ENCODE measurements around the gene HOXB13.

The HOXB13 gene

GRCh38 chr17:48704361-48705248, 23.9 kb downstream of the HOXB13 start:
- DNase-seq, result no peak

DNA sequence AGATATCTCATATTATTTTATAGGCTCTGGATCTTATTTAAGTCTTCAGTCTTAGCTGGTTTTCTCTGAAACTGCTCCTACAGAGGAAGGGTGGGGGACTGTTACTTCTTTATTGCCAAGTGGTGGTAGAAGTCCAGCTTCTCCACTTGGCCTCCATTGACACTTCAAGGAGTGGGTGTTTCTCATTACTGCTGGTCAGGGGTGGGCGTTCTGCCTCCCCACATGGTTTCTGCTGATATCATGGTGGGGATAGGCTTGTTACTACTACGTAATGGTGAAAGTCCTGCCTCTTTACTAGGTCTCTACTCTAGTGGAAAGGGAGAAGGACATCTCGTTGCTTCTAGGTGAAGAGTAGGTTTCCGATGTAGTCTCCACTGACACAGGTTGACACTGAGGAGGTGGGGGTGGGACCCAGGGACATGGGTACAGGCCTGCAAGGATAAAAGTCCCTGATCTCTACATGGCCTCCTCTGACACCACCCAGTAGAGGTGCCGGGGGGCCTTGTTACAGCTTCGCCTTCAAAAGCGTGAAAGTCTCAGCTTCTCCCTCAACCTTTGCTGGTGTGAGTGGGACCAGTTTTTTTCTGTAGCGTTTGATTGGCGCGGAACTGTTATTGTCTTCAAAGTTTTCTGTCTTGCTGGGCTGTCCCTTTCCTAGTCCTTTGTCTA, 26.6 kb downstream of the HOXB13 start:
- no peak for DNase-seq

GRCh38 chr17:48693178-48693577, 35.4 kb downstream of the HOXB13 start:
- no peak for DNase-seq

DNA sequence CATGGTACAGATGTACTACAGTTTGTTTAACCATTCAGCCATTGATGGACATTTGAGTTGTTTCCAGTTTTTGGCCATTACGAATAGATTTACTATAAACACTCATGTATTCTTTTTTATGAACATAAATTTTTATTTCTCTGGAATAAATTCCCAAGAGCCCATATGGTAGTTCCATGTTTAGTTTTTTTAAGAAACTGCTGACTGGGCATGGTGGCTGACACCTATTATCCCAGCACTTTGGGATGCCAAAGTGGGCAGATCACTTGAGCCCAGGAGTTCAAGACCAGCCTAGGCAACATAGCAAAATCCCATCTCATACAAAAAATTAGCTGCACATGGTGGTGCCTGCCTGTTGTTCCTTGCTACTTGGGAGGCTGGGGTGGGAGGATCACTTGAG, 36.5 kb downstream of the HOXB13 start:
- DNase-seq, result no peak

DNA sequence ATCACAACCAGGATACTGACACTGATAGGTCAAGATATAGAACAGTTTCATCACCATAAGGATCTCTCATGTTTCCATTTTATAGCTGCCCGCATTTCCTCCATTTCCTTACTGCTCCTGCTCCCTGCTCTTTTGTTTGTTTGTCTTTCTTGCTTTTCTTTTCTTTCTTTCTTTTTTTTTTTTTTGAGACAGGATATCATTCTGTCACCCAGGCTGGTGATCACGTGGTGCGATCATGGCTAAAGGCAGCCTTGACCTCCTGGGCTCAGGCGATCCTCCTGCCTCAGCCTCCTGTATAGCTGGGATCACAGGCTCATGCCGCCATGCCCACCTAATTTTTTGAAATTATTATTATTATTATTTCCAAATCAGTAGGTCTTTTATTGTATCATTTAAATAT, 37.9 kb downstream of the HOXB13 start:
- no peak for DNase-seq

- DNase-seq, result no peak
Measured at GRCh38 chr17:48681609-48682008, 46.9 kb downstream of the HOXB13 start.

GRCh38 chr17:48679385-48680096, 49.0 kb downstream of the HOXB13 start:
- no peak for DNase-seq

DNA sequence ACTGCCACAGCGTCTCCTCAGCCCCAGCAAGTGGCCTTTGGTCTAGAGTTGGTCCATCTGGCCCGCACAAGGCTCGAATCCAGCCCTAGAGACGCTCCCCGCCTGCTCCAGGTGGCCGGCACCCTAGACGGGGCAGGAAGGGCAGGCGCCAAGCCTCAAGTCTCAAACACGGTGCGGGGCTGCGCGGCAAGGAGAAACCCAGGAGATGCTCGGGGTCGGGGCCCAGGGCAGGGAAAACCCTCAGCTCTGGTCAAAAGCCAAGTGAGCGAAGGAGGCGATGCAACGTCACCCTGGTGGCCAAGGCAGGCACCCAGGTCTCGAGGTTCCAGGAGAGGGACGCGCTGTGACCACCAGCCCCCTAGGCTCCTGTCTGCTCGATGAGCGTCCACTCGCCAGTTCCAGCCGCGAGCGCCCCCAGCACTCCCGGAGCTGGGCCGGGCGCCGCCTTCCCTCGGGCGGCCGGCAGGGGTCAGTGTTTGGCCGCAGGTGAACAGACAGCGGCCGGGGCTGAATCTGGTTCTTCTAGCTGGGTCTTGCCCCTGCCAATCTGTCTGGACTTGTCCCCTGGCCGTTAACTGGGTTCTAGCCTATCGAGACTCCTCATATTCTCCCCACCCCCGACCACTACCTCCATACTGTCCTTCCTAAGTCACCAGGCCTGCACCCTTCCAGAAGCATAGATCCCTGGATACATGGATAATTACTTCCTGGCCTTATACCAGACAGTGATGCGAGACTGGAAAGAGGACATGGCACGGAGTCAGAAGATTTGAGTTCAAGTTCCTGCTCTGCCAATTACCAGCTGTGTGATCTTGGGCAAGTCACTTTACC, 50.2 kb downstream of the HOXB13 start:
- no peak for DNase-seq

DNA sequence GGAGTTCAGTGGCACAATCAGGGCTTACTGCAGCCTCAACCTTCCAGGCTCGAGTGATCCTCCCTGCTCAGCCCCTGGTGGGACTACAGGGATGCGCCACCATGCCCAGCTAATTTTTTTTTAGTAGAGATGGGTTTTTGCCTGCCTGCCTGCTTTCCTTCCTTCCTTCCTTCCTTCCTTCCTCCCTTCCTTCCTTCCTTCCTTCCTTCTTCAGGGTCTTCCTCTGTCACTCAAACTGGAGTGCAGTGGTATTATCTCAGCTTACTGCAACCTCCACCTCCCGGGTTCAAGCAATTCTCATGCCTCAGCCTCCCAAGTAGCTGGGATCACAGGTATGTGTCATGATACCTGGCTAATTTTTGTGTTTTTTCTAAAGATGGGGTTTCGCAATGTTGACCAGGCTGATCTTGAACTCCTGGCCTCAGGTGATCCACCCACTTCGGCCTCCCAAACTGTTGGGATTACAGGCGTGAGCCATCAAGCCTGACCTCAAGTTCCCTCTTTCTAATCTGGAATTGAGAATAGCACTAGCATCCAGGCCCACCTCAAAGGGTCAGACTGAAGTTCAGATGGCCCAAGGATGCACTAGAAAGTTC, 51.5 kb downstream of the HOXB13 start:
- no peak for DNase-seq

All from DMS 273 treated with DMSO at 0.1 percent for 48 hours (cell line).